Fibroblast of lung (primary cell): ENCODE results near the gene TTLL9.

Source experiments
- EZH2 ChIP-seq: IDR thresholded peaks from 2 replicates; pipeline ENCODE4 v1.5.1; 2012; ENCODE audit warnings: low read length, control low read depth, mild to moderate bottlenecking; ENCODE audit errors: missing control alignments
- TF ChIP-seq, protein P1 (sequence below), 2 donors: IDR thresholded peaks in 1 of 2; conservative IDR thresholded peaks in 1 of 2; 1 replicate in 1 of 2; 2 replicates in 1 of 2; pipeline ENCODE4 v1.5.1; 2011 to 2012; ENCODE audit warnings: low read length in 2 of 2, control low read depth in 1 of 2, inconsistent platforms in 1 of 2, low read depth in 1 of 2, mild to moderate bottlenecking in 1 of 2

GRCh38 chr20:31915491-31916280 is 45.3 kb downstream of the TTLL9 start:
- TF ChIP-seq EZH2, result no peak
- TF ChIP-seq, protein P1, sequence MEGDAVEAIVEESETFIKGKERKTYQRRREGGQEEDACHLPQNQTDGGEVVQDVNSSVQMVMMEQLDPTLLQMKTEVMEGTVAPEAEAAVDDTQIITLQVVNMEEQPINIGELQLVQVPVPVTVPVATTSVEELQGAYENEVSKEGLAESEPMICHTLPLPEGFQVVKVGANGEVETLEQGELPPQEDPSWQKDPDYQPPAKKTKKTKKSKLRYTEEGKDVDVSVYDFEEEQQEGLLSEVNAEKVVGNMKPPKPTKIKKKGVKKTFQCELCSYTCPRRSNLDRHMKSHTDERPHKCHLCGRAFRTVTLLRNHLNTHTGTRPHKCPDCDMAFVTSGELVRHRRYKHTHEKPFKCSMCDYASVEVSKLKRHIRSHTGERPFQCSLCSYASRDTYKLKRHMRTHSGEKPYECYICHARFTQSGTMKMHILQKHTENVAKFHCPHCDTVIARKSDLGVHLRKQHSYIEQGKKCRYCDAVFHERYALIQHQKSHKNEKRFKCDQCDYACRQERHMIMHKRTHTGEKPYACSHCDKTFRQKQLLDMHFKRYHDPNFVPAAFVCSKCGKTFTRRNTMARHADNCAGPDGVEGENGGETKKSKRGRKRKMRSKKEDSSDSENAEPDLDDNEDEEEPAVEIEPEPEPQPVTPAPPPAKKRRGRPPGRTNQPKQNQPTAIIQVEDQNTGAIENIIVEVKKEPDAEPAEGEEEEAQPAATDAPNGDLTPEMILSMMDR (conservative IDR thresholded peaks at IDR 0.05 in 1 of 2, IDR thresholded peaks at IDR 0.05 in 1 of 2; ENCODE audit: low read depth in 1 of 2, low read length in 2 of 2), result no peak
